Measurements from ENCODE around the gene GALR3. TPM values are rescaled to one million over a fixed set of nuclear protein-coding genes. Genes with fewer than 3 reads are reported as not detected.

The GALR3 gene
- total and polyA plus RNA-seq, 10 donors, result not detected

- H3K4me3 ChIP-seq, result no peak overlapping the region
- WGBS, 5 donors, result 85 to 95% (median 90%) methylated on average over 5 of the region's 5 CpGs
- no peak overlapping the region for H3K27ac ChIP-seq
- intact Hi-C loops (cut with DNase I; ENCODE audit: low total_unique reads), result no loop called here
- DNase-seq, result no peak
- H3K9me3 ChIP-seq, result no peaks in the 10 kb centered on the region
- H3K4me1 ChIP-seq, result peaks cover 13 to 75% (median 45%) of the 10 kb centered on the region in 6 donors
- TF ChIP-seq POLR2AphosphoS5 (IDR thresholded peaks at IDR 0.05), result no peak
- no peak for TF ChIP-seq CTCF (IDR thresholded peaks at IDR 0.05 in 8 of 11, conservative IDR thresholded peaks at IDR 0.05 in 3 of 11)
- no peak for TF ChIP-seq POLR2A (IDR thresholded peaks at IDR 0.05)
- peaks cover 0 to 70% (median 61%) of the 10 kb centered on the region in 6 donors for H3K36me3 ChIP-seq
- H3K27me3 ChIP-seq (replicated peaks in 1 of 7), result no peaks in the 10 kb centered on the region
These were observed 29.2 kb downstream of the GALR3 start for GRCh38 chr22:37852418-37852817.

GRCh38 chr22:37854946-37855345 is 31.8 kb downstream of the GALR3 start:
- H3K4me1 ChIP-seq, result peaks cover 7 to 53% (median 29%) of the 10 kb centered on the region in 6 donors
- no peak for TF ChIP-seq POLR2AphosphoS5 (IDR thresholded peaks at IDR 0.05)
- TF ChIP-seq POLR2A (IDR thresholded peaks at IDR 0.05), result no peak
- no peak for TF ChIP-seq CTCF (IDR thresholded peaks at IDR 0.05 in 8 of 11, conservative IDR thresholded peaks at IDR 0.05 in 3 of 11)
- intact Hi-C loops (cut with DNase I; ENCODE audit: low total_unique reads), result no loop called here
- 60 to 76% (median 69%) methylated on average over 2 of the region's 2 CpGs for WGBS, 5 donors
- no peak overlapping the region for H3K4me3 ChIP-seq
- no peak overlapping the region for H3K27ac ChIP-seq
- H3K36me3 ChIP-seq, result peaks cover 0 to 95% (median 86%) of the 10 kb centered on the region in 6 donors
- H3K27me3 ChIP-seq (replicated peaks in 1 of 7), result no peaks in the 10 kb centered on the region
- no peak for DNase-seq
- H3K9me3 ChIP-seq, result no peaks in the 10 kb centered on the region

- WGBS, 5 donors, result 87 to 100% (median 97%) methylated on average over 2 of the region's 2 CpGs
- Histone ChIP-seq H3K27me3 (replicated peaks in 1 of 7) (no peaks in the 10 kb centered on the region), H3K27ac (no peak overlapping the region), H3K36me3 (peaks cover 0 to 100% (median 91%) of the 10 kb centered on the region in 6 donors), H3K4me1 (peaks cover 2 to 48% (median 24%) of the 10 kb centered on the region in 6 donors), H3K9me3 (no peaks in the 10 kb centered on the region), H3K4me3 (no peak overlapping the region)
- no peak for DNase-seq
- TF ChIP-seq POLR2AphosphoS5 (IDR thresholded peaks at IDR 0.05), result no peak
- TF ChIP-seq CTCF (IDR thresholded peaks at IDR 0.05 in 8 of 11, conservative IDR thresholded peaks at IDR 0.05 in 3 of 11), result no peak
- TF ChIP-seq POLR2A (IDR thresholded peaks at IDR 0.05), result no peak
- intact Hi-C loops (cut with DNase I; ENCODE audit: low total_unique reads), result no loop called here
These were observed 32.3 kb downstream of the GALR3 start for GRCh38 chr22:37855462-37855861.

GRCh38 chr22:37860796-37861421 is 37.7 kb downstream of the GALR3 start:
- DNase-seq, result no peak

More at GRCh38 chr22:37860796-37861421, 37.7 kb downstream of the GALR3 start:
- H3K4me1 ChIP-seq, result peaks cover 0 to 20% (median 14%) of the 10 kb centered on the region in 6 donors
- H3K27ac ChIP-seq, result no peak overlapping the region
- no peak for TF ChIP-seq CTCF (IDR thresholded peaks at IDR 0.05 in 8 of 11, conservative IDR thresholded peaks at IDR 0.05 in 3 of 11)
- TF ChIP-seq POLR2AphosphoS5 (IDR thresholded peaks at IDR 0.05), result no peak
- no peak for TF ChIP-seq POLR2A (IDR thresholded peaks at IDR 0.05)
- WGBS, 5 donors, result 81 to 89% (median 87%) methylated on average over 7 of the region's 7 CpGs
- H3K36me3 ChIP-seq, result peaks cover 4 to 100% (median 98%) of the 10 kb centered on the region in 6 donors
- H3K9me3 ChIP-seq, result no peaks in the 10 kb centered on the region
- no peak overlapping the region for H3K4me3 ChIP-seq
- intact Hi-C loops (cut with DNase I; ENCODE audit: low total_unique reads), result no loop called here
- H3K27me3 ChIP-seq (replicated peaks in 1 of 7), result no peaks in the 10 kb centered on the region

All from spleen (tissue), 11 donors.